Activated CD4-positive, alpha-beta memory T cell treated with anti-CD3 and anti-CD28 coated beads, Interleukin-2, amount 10 ng/mL, durations not matched to agents 7 days and 5 days (primary cell): ENCODE data around the gene RALGPS1. TPM values are rescaled to one million over a fixed set of nuclear protein-coding genes. Genes with fewer than 3 reads are reported as not detected.
A peak's percentile ranks its signal among the peaks of the same experiment; 100 is the strongest.

Experiments
- CTCF ChIA-PET: fragments of 350-600 bp; sonication (Branson Sonifier 250); formaldehyde crosslinking; loops from one replicate; lab custom pipeline; 2021; ENCODE audit warnings: antibody characterized with exemption, inconsistent platforms; lab: Charles Lee
- POLR2A ChIA-PET: fragments of 350-600 bp; sonication (Branson Sonifier 250); formaldehyde crosslinking; loops from one replicate; lab custom pipeline; 2021; ENCODE audit warnings: antibody characterized with exemption; lab: Charles Lee
- DNase-seq: peaks from one replicate; pipeline ENCODE4 v3.0.0-alpha.2; 2020
- H3K27ac Mint-ChIP-seq: one replicate; pipeline ENCODE4 v1.8.0; 2021; ENCODE audit warnings: mild to moderate bottlenecking, mixed read lengths
- H3K27me3 Mint-ChIP-seq: one replicate; pipeline ENCODE4 v1.8.0; 2021; ENCODE audit warnings: mixed read lengths
- H3K36me3 Mint-ChIP-seq: one replicate; pipeline ENCODE4 v1.8.0; 2021; ENCODE audit warnings: low read depth, mixed read lengths
- H3K4me1 Mint-ChIP-seq: one replicate; pipeline ENCODE4 v1.8.0; 2021; ENCODE audit warnings: mixed read lengths
- H3K4me3 Mint-ChIP-seq: one replicate; pipeline ENCODE4 v1.8.0; 2021; ENCODE audit warnings: mild to moderate bottlenecking, mixed read lengths
- H3K9me3 Mint-ChIP-seq: one replicate; pipeline ENCODE4 v1.8.0; 2021; ENCODE audit warnings: mixed read lengths
- total RNA-seq, 2 experiments: library from RNA; stranded (reverse); gene quantifications; one replicate each; pipeline ENCODE4 v1.2.3, GENCODE V29; 2021

RALGPS1 gene
- total RNA-seq, 2 experiments from 2014 or later: 2.8 to 3.4 TPM

DNA sequence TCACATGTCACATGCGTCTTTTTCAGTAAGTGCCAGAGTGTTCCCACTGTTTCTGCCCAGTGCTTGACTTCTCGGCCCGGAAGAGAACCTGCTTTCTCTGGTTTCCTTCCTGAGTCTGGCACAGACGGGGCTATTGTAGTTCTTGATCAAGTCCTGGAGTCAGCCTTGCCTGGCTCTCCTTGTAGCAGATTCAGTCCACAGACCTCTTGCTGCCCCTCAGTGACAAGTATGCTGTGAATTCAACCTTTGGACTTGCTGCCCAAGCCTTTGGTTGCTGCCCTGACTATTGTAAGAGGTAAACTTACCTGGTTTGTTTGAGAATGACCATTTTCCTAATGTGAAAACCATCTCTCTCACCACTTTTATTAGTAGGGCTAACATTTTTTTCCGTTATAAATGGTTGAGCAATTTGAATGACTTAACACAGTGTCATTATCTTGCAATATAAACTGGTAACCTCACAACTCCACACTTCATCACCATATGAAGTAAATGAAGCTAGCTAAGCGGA lies 29.4 kb upstream of the RALGPS1 start:
- Mint-ChIP-seq H3K27me3 (no peaks in the 10 kb centered on the region), H3K27ac (no peak overlapping the region), H3K9me3 (no peaks in the 10 kb centered on the region), H3K36me3 (peaks cover 13% of the 10 kb centered on the region), H3K4me3 (no peak overlapping the region), H3K4me1 (no peaks in the 10 kb centered on the region)
- DNase-seq: no peak
- ChIA-PET CTCF (no interaction called here), POLR2A (no interaction called here)

DNA sequence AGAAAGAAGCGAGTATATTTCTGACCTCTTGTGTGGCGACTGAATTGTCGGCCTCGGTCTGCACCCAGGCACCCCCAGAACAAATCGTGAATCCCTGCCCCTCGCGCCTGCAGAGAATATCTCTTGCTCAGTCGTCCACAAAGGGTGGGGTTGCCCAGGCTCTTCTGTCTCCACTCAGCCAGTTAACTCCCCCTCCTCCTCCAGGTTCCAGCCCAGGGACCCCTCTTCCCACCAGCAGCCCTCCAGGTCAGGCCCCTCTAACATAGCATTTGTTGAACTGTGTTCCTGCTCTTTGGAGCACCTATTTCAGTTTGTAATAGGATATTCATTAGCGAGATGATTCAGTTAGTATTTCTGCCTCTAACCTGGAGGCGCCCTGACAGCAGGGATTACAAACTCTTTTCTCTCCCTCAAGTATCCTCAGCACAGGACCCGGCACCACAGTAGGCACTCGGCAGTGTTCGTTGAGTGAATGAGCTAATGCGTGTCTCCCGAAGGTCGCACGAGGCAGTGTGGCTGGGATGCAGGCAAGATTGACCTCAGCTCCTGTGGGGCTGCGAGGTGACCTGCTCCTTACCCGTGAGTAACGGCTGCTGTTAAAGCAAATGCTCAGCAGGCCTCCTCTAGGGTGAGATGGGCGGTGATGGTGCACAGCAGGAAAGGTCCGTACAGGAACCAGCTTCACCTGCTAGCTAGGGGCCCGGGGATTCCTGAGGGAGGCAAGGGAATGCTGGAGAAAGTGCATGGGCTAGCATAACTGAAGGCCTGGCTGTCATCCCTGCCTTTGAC lies 28.4 kb upstream of the RALGPS1 start:
- Mint-ChIP-seq H3K4me1 (no peaks in the 10 kb centered on the region), H3K9me3 (no peaks in the 10 kb centered on the region), H3K27me3 (no peaks in the 10 kb centered on the region), H3K4me3 (no peak overlapping the region), H3K27ac (no peak overlapping the region), H3K36me3 (peaks cover 4% of the 10 kb centered on the region)
- no peak for DNase-seq
- ChIA-PET CTCF (no interaction called here), POLR2A (no interaction called here)

DNA sequence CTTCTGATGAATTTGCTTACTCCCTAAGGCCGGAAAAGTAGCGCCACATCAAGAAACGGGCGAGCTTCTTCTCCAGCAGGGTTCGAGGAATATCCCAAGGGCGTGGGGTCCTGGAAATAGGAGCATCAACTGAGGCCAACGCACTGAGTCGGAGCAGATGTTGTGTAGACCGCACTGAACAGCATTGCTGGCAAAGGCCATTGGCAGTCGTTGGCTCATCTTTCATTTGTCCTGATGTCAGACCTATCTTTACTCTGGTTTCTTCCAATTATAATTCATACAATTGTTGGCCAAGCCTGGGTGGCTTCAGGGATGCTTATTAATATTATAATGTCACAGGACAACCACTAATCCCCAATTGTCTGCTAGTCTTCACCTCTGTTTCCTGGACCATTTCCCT lies 27.7 kb upstream of the RALGPS1 start:
- Mint-ChIP-seq H3K27ac (no peak overlapping the region), H3K36me3 (peaks cover under 1% of the 10 kb centered on the region), H3K4me3 (no peak overlapping the region)

DNA sequence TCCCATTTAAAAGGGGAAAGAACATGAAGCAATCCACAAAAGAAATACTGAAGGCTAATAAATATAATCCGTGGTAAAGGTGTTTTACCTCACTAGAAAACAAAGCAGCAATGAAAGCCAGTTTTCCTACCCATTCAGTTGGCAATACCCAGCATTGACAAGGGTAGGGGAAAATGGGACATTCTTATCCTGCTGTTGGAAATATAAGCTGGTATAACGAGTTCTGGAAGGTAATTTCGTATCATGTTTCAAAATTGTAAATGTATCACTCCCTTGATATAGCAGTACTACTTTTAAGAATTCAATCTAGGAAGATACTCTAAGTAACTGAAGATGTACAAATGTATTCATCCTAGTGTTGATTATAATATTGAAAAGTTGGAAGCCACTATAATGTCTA lies 22.9 kb upstream of the RALGPS1 start:
- Mint-ChIP-seq H3K9me3 (no peaks in the 10 kb centered on the region), H3K36me3 (no peaks in the 10 kb centered on the region), H3K27ac (no peak overlapping the region), H3K4me3 (no peak overlapping the region), H3K4me1 (peaks cover 4% of the 10 kb centered on the region), H3K27me3 (peaks cover 2% of the 10 kb centered on the region)
- ChIA-PET POLR2A (no interaction called here), CTCF (no interaction called here)
- DNase-seq: no peak

More for the DNA sequence above, 27.7 kb upstream of the RALGPS1 start:
- Mint-ChIP-seq H3K27me3 (no peaks in the 10 kb centered on the region), H3K4me1 (no peaks in the 10 kb centered on the region), H3K9me3 (no peaks in the 10 kb centered on the region)
- DNase-seq: no peak
- ChIA-PET POLR2A (no interaction called here), CTCF (no interaction called here)

DNA sequence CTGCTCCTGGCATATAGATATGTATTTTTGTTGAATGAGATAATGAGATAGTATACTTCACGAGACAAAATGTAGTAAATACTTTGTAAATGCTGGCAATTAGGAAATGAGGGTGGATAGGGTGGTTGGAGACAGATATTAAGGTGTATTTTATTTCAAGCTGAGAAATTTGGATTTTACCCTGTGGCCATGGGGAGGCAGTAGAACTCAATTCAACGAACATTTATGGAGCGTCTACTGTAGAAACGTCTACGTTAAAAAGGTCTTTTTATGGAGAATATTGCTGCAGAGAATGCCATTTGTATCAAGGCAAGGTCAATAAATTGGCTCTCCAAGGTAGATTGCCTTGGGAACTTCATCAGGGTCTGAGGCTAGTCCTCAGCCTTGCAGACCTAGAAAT lies 21.5 kb upstream of the RALGPS1 start:
- Mint-ChIP-seq H3K4me3 (no peak overlapping the region), H3K27me3 (peaks cover 2% of the 10 kb centered on the region), H3K27ac (no peak overlapping the region), H3K4me1 (peaks cover 4% of the 10 kb centered on the region), H3K36me3 (no peaks in the 10 kb centered on the region), H3K9me3 (no peaks in the 10 kb centered on the region)
- no peak for DNase-seq
- POLR2A ChIA-PET: interaction anchor here (0.7 kb wide), 1 partner anchor 36 kb away, joined by 3 read pairs; no protein-coding TSS in a partner anchor
- CTCF ChIA-PET: no interaction called here

DNA sequence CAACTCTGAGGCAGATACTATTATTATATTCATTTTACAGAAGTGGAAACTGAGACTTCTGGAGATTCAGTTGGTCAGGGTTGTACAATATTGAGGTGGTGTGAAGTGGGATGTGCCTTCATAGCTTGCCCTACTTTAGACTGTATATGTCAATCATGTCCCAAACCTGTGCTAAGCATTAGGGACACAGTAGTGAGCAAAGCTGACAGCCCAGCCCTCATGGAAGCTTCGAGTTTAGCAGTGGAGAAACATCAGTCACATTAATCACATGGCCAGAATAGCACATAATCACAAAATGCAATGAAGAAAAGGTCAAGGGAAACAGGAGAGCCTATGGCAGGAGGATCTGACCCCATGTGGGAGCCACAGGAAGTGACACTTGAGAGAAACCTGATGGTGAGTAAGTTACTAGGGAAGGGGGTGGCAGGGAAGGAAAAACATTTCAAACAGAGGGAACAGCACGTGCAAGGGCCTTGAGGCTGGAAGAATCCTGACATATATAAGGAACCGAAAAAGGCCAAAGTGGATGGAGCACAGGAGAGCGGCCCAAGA lies 20.5 kb upstream of the RALGPS1 start:
- CTCF ChIA-PET: no interaction called here
- Mint-ChIP-seq H3K27me3 (peaks cover 2% of the 10 kb centered on the region), H3K4me3 (no peak overlapping the region), H3K9me3 (no peaks in the 10 kb centered on the region), H3K36me3 (no peaks in the 10 kb centered on the region), H3K27ac (no peak overlapping the region), H3K4me1 (peaks cover 4% of the 10 kb centered on the region)
- DNase-seq: no peak
- POLR2A ChIA-PET: no interaction called here

DNA sequence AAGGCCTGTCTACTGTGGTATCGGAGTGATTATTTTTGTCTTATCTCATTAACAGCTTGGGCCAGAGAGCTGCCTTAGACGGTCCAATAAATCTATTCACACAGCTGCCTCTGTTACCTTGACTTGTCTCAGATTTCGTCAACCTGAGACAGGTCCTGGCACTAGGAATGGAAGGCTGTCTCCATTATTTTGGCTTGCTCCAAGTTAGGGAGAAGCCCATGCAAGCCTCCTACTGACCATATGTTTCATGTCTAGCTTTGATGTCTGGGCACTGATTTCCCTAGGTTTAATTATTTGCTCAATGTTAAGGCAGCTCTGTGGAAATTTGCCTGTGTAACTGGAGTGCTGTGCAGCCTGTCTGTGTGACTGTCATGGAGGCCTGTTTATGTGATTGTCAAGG lies 12.4 kb upstream of the RALGPS1 start:
- Mint-ChIP-seq H3K9me3 (peaks cover 10% of the 10 kb centered on the region), H3K36me3 (no peaks in the 10 kb centered on the region), H3K27me3 (peaks cover 2% of the 10 kb centered on the region), H3K4me3 (no peak overlapping the region), H3K27ac (no peak overlapping the region), H3K4me1 (no peaks in the 10 kb centered on the region)
- DNase-seq: no peak
- ChIA-PET CTCF (interaction anchor here (1.3 kb wide), 1 partner anchor 12 kb away, joined by 4 read pairs; the partner anchor contains the start of gene RALGPS1), POLR2A (no interaction called here)

DNA sequence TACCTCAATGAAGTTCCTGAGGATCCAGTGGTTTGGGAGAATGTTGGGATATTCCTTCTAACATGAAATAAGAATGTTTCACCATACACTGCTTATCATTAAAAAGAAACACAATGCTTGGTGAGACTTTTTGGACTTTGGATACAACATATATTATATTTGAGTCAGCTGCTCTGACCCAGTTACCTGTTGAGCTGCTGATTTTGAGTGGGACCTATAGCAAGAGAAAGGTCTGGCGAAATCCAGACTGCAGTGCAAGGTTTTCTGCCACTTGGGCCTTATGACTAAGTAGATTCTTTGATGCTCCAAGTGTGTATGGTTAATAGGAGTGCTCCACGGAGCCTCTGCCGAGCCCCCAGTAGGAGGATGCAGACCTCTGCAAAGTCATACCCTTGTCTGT lies 10.0 kb upstream of the RALGPS1 start:
- H3K27ac Mint-ChIP-seq: no peak overlapping the region
- peaks cover 9% of the 10 kb centered on the region for H3K27me3 Mint-ChIP-seq
- no peaks in the 10 kb centered on the region for H3K36me3 Mint-ChIP-seq
- no peak for DNase-seq
- H3K4me1 Mint-ChIP-seq: no peaks in the 10 kb centered on the region
- no peak overlapping the region for H3K4me3 Mint-ChIP-seq
- ChIA-PET CTCF (no interaction called here), POLR2A (no interaction called here)
- peaks cover 10% of the 10 kb centered on the region for H3K9me3 Mint-ChIP-seq

DNA sequence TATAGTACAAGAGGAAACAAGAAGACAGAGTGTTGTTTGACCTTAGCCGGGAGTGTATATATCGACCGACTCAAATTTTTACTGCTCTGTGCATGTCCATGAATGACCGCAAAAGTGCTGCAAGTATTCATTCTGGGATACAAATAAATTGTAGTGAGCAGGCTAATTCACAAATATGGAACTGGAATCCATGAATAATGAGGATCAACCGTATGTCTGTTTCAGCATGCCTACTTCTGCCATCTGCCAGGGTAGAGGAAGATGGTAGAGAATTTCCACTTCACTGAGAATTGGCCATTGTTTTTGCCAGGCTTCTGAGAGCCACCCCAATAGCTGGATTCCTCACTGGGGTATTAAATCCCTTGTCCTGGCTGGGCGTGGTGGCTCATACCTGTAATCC lies 8.5 kb upstream of the RALGPS1 start:
- H3K27ac Mint-ChIP-seq: no peak overlapping the region
- peaks cover 7% of the 10 kb centered on the region for H3K9me3 Mint-ChIP-seq
- ChIA-PET CTCF (no interaction called here), POLR2A (no interaction called here)
- no peaks in the 10 kb centered on the region for H3K36me3 Mint-ChIP-seq
- no peaks in the 10 kb centered on the region for H3K4me1 Mint-ChIP-seq
- no peak overlapping the region for H3K4me3 Mint-ChIP-seq
- DNase-seq: no peak
- H3K27me3 Mint-ChIP-seq: peaks cover 13% of the 10 kb centered on the region

DNA sequence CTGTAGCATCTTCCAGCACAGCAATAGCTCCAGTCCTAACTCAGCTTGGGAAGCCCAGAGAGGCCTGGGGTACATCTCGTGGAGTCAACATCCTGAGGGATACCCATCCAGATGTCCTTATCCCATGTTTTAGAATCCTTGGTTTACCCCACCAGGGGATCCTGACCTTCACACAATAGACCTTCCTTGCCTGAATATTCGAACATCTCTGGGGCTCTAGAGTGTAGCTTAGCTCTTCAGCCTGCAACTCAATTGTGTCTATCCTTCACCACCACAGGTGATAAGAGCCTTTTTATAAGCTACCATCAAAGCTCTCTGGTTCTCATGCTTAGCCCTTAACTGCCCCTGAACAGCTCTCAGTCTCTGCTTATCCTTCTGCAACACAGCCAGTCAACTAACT lies 7.5 kb upstream of the RALGPS1 start:
- Mint-ChIP-seq H3K4me1 (no peaks in the 10 kb centered on the region), H3K27me3 (peaks cover 19% of the 10 kb centered on the region), H3K4me3 (no peak overlapping the region), H3K9me3 (no peaks in the 10 kb centered on the region), H3K27ac (no peak overlapping the region), H3K36me3 (no peaks in the 10 kb centered on the region)
- ChIA-PET POLR2A (no interaction called here), CTCF (interaction anchor here (0.5 kb wide), 1 partner anchor 9 kb away, joined by 3 read pairs; no protein-coding TSS in a partner anchor)
- no peak for DNase-seq

DNA sequence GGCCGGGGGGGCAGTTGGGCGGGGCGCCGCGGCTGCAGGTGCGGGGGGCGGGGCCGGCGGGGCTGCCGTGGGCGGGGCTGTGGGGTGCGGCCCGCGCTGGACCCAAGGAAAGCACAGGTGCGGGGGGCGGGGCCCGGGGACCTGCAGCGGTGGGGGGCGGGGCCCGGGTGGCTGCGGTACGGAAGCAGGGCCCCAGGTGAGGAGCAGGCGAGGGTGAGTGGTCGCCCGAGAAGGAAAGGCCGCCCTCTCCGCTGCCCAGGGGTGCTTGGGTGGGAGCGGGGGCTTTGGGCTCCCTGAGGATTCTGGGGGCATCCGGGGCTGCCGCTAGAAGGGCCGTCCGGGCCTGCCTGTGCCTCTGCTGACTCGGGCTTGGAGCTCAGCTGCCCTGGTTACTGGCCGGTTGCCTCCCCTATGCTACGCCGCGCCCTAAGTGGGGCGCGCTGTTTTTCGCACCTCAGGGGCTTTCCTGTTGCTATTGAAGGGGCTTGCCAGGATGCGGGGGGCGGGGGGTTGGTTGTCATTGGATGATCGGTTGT lies 767 bp downstream of the RALGPS1 start:
- Mint-ChIP-seq H3K9me3 (no peaks in the 10 kb centered on the region), H3K27ac (no peak overlapping the region), H3K36me3 (no peaks in the 10 kb centered on the region), H3K27me3 (peaks cover 23% of the 10 kb centered on the region), H3K4me1 (peaks cover 7% of the 10 kb centered on the region), H3K4me3 (peak overlapping the region; percentile 54)
- DNase-seq: peak; percentile 44
- CTCF ChIA-PET: interaction anchor here (1.4 kb wide), 1 partner anchor 56 kb away, joined by 10 read pairs; no protein-coding TSS in a partner anchor
- POLR2A ChIA-PET: interaction anchor here (1.1 to 1.4 kb wide), 2 partner anchors 9 to 111 kb away, joined by 3 read pairs; partner anchors contain the start of gene ZBTB43

DNA sequence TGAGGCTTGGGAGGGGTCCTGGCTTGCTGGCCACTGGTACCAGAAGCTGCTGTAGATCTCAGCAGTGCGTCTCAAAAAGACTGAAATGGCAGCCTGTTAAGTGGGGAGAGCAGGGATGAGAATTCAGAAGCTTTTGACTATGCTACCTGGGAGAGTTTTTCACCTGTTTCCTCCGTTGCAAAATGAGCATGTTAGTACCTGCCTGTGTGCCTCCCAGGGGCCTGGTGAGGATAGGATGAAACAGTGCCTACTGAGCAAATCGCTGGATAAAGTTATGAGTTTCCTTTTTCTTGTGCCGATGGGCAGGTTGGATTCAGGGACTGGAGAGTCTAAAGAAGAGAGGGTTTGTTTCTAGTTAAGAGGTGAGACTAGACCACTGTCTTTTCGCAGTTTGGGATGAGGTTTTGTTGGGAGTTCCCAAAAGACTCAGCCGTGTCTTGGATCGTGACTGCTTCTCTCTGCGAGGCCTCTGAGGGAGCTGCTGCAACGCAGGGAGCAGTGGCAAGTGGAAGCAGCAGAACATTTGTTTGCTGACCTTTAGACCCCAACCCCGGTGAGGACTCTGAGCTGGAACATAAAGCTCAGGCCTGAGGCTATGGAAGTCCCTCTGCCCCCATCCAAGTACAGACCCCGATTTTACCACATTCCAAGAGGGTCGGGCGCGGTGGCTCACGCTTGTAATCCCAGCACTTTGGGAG lies 1.4 kb downstream of the RALGPS1 start:
- H3K27ac Mint-ChIP-seq: no peak overlapping the region
- POLR2A ChIA-PET: no interaction called here
- H3K4me1 Mint-ChIP-seq: peaks cover 7% of the 10 kb centered on the region
- CTCF ChIA-PET: no interaction called here
- H3K36me3 Mint-ChIP-seq: no peaks in the 10 kb centered on the region
- H3K9me3 Mint-ChIP-seq: no peaks in the 10 kb centered on the region
- no peak for DNase-seq
- peak overlapping the region; percentile 54 for H3K4me3 Mint-ChIP-seq
- H3K27me3 Mint-ChIP-seq: peaks cover 23% of the 10 kb centered on the region

DNA sequence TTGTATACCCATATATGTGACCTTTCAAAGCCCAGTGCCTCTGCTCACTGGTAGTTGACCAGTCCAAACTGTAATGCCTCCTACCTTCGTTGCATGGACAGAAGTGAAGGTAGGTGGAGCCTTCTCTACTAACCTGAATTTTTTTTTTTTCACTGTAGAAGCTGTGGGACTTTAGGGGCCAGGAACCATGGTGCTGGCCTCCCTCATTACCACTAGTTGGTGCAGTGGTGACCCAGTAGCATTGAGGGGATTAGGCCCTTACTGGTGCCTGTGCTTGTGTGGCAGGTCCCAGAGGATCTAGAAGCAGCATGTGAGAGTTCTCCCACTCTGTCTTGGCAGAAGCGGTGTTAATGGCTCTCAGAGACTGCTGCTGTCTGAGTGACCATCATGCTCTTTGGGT lies 2.3 kb downstream of the RALGPS1 start:
- H3K9me3 Mint-ChIP-seq: no peaks in the 10 kb centered on the region
- POLR2A ChIA-PET: no interaction called here
- no peak overlapping the region for H3K27ac Mint-ChIP-seq
- H3K36me3 Mint-ChIP-seq: no peaks in the 10 kb centered on the region
- peaks cover 17% of the 10 kb centered on the region for H3K27me3 Mint-ChIP-seq
- DNase-seq: no peak
- H3K4me1 Mint-ChIP-seq: peaks cover 7% of the 10 kb centered on the region
- peak overlapping the region; percentile 9 for H3K4me3 Mint-ChIP-seq
- CTCF ChIA-PET: interaction anchor here (0.6 kb wide), 1 partner anchor 49 kb away, joined by 3 read pairs; no protein-coding TSS in a partner anchor
